ENCODE data around the gene CENPVL2.

- TF ChIP-seq POLR2AphosphoS5 (IDR thresholded peaks at IDR 0.05; ENCODE audit: borderline replicate concordance, low read depth, low read length): no peak
- TF ChIP-seq EZH2 (IDR thresholded peaks at IDR 0.05): no peak
These were observed 45.6 kb upstream of the CENPVL2 start for GRCh38 chrX:51728202-51728601.
